Omental fat pad (tissue), 4 donors: Measurements from ENCODE around the gene ADPRS. TPM values are rescaled to one million over a fixed set of nuclear protein-coding genes. Genes with fewer than 3 reads are reported as not detected.
A peak's percentile ranks its signal among the peaks of the same experiment; 100 is the strongest.

ENCODE experiments used
- ATAC-seq: fragments of 150-250 bp; one replicate; pipeline ENCODE4 v1.9.1; 2016; ENCODE audit warnings: mild to moderate bottlenecking, moderate library complexity; ENCODE audit not compliant: low FRiP score
- DNase-seq: peaks from one replicate; pipeline ENCODE4 v3.0.0-alpha.2; 2019; ENCODE audit warnings: low spot score
- total RNA-seq, 4 donors: library from RNA; depleted of rRNA; stranded (reverse); fragments of >200 nt; gene quantifications; one replicate each; pipeline ENCODE4 v1.1.0, GENCODE V29; 2016
- TF ChIP-seq, protein P1 (sequence below), 3 donors: fragments of 450-650 bp; IDR thresholded peaks; one replicate each; pipeline ENCODE4 v1.5.1; 2016 to 2017; ENCODE audit warnings: antibody characterized with exemption in 3 of 3, mild to moderate bottlenecking in 3 of 3, moderate library complexity in 2 of 3

Gene ADPRS
- total RNA-seq, 4 donors from 2014 or later, result 32.6 to 43.5 (median 39.0) TPM

DNA sequence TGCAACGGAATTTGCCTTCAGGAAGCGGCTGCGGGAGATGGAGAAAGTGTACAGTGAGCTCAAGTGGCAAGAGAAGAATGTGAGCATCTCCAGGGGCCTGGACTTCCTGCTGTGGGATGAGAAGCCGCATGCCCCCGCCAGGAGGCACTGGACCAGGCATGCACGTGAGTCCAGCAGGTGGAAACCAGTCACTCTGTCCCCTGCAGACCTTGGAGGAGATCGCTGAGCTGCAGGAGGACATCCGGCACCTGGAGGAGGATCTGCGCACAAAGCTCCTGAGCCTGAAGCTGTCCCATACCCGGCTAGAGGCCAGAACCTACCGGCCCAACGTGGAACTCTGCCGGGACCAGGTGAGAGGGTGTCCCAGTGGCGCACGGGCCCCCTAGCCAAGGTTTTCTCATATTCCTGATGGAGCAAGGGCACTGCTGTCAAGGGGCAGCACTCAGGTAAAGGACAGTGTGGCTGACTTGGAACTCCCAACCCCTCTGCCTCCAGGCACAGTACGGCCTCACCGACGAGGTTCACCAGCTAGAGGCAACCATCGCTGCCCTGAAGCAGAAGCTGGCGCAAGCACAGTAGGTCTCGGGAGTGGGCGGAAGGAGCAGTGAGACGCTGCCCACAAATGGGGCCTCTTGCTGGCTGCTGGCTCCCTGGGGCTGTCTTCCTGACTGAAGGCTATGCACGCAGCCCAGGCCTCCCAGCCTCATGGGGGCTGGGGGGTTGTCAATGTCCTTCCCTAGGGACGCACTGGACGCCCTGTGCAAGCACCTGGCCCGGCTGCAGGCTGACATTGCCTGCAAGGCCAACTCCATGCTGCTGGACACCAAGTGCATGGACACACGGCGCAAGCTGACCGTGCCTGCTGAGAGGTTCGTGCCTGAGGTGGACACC, 1.2 kb upstream of the ADPRS start:
- no peak for DNase-seq
- TF ChIP-seq, protein P1, sequence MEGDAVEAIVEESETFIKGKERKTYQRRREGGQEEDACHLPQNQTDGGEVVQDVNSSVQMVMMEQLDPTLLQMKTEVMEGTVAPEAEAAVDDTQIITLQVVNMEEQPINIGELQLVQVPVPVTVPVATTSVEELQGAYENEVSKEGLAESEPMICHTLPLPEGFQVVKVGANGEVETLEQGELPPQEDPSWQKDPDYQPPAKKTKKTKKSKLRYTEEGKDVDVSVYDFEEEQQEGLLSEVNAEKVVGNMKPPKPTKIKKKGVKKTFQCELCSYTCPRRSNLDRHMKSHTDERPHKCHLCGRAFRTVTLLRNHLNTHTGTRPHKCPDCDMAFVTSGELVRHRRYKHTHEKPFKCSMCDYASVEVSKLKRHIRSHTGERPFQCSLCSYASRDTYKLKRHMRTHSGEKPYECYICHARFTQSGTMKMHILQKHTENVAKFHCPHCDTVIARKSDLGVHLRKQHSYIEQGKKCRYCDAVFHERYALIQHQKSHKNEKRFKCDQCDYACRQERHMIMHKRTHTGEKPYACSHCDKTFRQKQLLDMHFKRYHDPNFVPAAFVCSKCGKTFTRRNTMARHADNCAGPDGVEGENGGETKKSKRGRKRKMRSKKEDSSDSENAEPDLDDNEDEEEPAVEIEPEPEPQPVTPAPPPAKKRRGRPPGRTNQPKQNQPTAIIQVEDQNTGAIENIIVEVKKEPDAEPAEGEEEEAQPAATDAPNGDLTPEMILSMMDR (IDR thresholded peaks at IDR 0.05), result no peak
- no peak for ATAC-seq

DNA sequence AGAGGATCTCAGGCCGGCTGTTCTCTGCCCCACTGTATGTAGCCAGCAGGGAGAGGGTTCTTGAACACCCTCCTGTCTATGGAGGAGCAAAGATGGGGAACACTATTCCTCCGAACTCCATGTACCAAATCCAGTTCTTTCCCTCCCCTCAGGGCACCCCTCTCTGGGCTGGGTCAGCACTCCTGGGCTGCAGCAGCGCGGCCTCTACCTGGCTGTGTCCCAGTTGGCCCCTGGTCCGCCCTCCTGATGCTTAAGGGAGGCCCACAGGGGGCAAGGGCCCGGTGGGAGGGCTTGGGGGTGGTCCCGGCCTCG, 471 bp upstream of the ADPRS start:
- ATAC-seq, result no peak
- TF ChIP-seq, protein P1 (IDR thresholded peaks at IDR 0.05), result no peak
- no peak for DNase-seq

DNA sequence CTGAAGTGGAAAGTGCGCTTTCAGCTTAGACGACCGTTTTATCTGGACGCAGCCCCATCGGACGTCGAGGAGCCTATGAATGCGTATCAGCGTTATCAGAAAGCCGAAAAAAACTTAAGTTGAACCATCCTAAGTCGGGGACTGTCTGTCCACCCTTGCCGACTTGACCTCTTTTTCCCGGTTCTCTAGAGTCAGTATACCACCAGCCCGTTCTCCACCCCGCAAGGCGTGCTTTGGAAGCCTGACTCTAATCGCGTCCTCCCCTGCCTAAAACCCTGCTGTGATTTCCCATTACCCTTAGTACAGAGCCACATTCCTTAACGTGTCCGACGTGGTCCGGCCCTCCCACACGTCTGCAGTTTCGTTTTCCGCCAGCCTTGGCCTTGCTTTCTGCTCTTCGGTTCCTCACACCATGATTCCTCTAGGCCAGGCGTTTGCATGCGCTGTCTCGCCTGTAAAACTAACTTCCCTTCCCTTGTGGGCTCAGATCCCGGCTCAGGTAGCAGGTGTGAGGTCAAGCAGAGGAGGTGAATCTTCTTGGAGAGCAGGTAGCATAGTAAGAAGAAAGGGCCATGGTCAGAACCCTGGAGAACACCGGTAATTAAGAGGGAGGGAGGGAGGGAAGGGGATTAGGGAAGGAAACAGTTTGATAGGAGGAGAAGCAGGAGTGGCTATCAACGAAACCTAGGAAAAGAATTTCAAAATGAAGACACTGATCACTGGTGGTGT, 865 bp downstream of the ADPRS start:
- peak; percentile 22 for ATAC-seq
- DNase-seq, result no peak

DNA sequence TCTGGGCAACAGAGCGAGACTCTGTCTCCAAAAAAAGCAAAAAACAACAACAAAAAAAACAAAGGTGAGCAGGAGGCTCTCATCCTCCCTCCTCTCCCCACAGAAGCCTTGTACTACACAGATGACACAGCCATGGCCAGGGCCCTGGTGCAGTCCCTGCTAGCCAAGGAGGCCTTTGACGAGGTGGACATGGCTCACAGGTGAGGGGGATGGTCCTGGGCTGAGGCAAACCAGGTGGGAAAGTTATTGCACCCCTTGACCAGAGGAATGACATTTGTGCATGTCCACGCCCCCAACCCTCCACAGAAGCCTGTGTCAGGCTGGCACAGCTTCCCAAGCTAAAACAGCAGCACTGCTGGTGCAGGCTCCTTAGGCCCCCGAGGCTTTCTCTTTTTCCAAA, 2.4 kb downstream of the ADPRS start:
- ATAC-seq (no peak), DNase-seq (no peak)
- TF ChIP-seq, protein P1 (IDR thresholded peaks at IDR 0.05), result no peak

More for the DNA sequence above, 865 bp downstream of the ADPRS start:
- TF ChIP-seq, protein P1 (IDR thresholded peaks at IDR 0.05), result no peak

DNA sequence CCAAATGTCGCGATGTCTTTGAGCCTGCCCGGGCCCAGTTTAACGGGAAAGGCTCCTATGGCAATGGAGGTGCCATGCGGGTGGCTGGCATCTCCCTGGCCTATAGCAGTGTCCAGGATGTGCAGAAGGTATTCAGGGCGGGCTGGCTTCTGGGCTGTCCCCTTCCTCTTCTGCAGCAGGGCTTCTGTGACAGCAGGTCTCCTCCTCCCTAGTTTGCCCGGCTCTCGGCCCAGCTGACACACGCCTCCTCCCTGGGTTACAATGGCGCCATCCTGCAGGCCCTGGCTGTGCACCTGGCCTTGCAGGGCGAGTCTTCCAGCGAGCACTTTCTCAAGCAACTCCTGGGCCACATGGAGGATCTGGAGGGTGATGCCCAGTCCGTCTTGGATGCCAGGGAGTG, 3.0 kb downstream of the ADPRS start:
- TF ChIP-seq, protein P1 (IDR thresholded peaks at IDR 0.05), result no peak
- DNase-seq (no peak), ATAC-seq (no peak)

DNA sequence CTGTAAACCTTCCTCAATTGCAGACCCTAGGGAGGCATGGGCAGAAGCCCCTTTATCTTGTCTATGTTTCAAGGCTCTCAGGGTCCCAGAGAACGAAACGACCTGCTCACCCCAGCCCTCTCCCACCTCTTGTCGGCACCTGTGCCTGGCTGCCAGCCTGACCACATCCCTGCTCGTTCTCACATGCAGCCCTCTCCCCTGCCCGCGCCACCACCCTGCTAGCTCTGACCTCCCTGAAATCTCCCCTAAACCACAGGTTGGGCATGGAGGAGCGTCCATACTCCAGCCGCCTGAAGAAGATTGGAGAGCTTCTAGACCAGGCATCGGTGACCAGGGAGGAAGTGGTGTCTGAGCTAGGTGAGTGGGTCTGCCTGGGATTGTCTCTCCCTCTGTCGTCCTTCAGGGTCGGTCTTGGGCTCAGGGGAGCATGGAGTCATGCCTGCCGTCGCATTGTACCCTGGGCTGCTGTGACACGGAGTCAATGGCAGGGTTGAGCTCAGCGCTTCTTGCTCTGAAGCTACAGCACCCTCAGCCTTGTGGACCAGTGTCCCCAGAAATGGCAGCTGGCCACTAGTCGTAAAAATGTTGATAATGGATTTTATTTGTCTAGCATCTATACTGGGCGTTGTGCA, 3.6 kb downstream of the ADPRS start:
- DNase-seq, result no peak

More for the DNA sequence above, 3.6 kb downstream of the ADPRS start:
- no peak for ATAC-seq
- TF ChIP-seq, protein P1 (IDR thresholded peaks at IDR 0.05), result no peak
